ENCODE data around the gene EZR. TPM values are rescaled to one million over a fixed set of nuclear protein-coding genes. Genes with fewer than 3 reads are reported as not detected.
A peak's percentile ranks its signal among the peaks of the same experiment; 100 is the strongest.

Gene EZR
- total and polyA plus RNA-seq, 9 of the 15 experiments (the other 6 are each of a cell fraction or from before 2014, with no cell fraction given): 36.5 to 162 (median 104) TPM

- TF ChIP-seq TCF3 (CRISPR knock-in tag; IDR thresholded peaks at IDR 0.05): peak; percentile 43
- peak; percentile 44 to 51; a peak in 3 of 4 replicates for TF ChIP-seq NRF1 (conservative IDR thresholded peaks at IDR 0.05 in 1 of 2, IDR thresholded peaks at IDR 0.05 in 1 of 2)
- TF ChIP-seq FOXK2 (conservative IDR thresholded peaks at IDR 0.05 in 1 of 2, IDR thresholded peaks at IDR 0.05 in 1 of 2; ENCODE audit: low read depth in 2 of 2): 0 out of 4 replicates have a peak, but pooled peaks of 1 of the 2 experiments have one; percentile 29
- no peak for TF ChIP-seq ZNF316 (IDR thresholded peaks at IDR 0.05)
- no peak for TF ChIP-seq NR0B1 (IDR thresholded peaks at IDR 0.05; ENCODE audit: partially characterized antibody)
- TF ChIP-seq ZNF583 (CRISPR knock-in tag; IDR thresholded peaks at IDR 0.05): no peak
- TF ChIP-seq CBFB (CRISPR knock-in tag; IDR thresholded peaks at IDR 0.05): 0 out of 2 replicates have a peak, but pooled peaks have one; percentile 15
- peak; percentile 85 for TF ChIP-seq DPF2 (IDR thresholded peaks at IDR 0.05)
- peak in 1 of 2 experiments; percentile 17; a peak in 1 of 4 replicates for TF ChIP-seq KDM1A (IDR thresholded peaks at IDR 0.05)
- TF ChIP-seq ZBTB2 (IDR thresholded peaks at IDR 0.05): peak; percentile 47; the same call in 1 of the 2 replicates
- peak; percentile 93 for TF ChIP-seq CREM (IDR thresholded peaks at IDR 0.05; ENCODE audit: low read depth)
- TF ChIP-seq GABPB2 (CRISPR knock-in tag; conservative IDR thresholded peaks at IDR 0.05): no peak
- no peak for TF ChIP-seq MCM7 (IDR thresholded peaks at IDR 0.05)
- no peak for TF ChIP-seq KAT8 (IDR thresholded peaks at IDR 0.05; ENCODE audit: low read depth)
- TF ChIP-seq ATF1 (CRISPR knock-in tag; IDR thresholded peaks at IDR 0.05): no peak
- TF ChIP-seq ATF1 (tag; IDR thresholded peaks at IDR 0.05): peak; percentile 90
- peak; percentile 68 for TF ChIP-seq SMARCE1 (IDR thresholded peaks at IDR 0.05)
- no peak for TF ChIP-seq CREBBP (IDR thresholded peaks at IDR 0.05; ENCODE audit: low read depth, low read length)
- no peak for TF ChIP-seq HNRNPK (IDR thresholded peaks at IDR 0.05; ENCODE audit: low read depth, low read length, poor library complexity, severe bottlenecking)
- no peak for TF ChIP-seq CBX1 (IDR thresholded peaks at IDR 0.05; ENCODE audit: low read depth)
- peak in 1 of 2 experiments; percentile 88; a peak in 2 of 4 replicates for TF ChIP-seq MAZ (CRISPR knock-in tag; conservative IDR thresholded peaks at IDR 0.05 in 1 of 2, IDR thresholded peaks at IDR 0.05 in 1 of 2)
- TF ChIP-seq JUN (IDR thresholded peaks at IDR 0.05; ENCODE audit: borderline replicate concordance, low read depth, low read length): 0 out of 2 replicates have a peak, but pooled peaks have one; percentile 4
- no peak for TF ChIP-seq JUN (CRISPR knock-in tag; IDR thresholded peaks at IDR 0.05; ENCODE audit: borderline replicate concordance)
- no peak for TF ChIP-seq ZNF77 (CRISPR knock-in tag; IDR thresholded peaks at IDR 0.05)
- peak; percentile 33; the same call in 1 of the 2 replicates for TF ChIP-seq MBD2 (IDR thresholded peaks at IDR 0.05; ENCODE audit: borderline replicate concordance, low read depth)
- TF ChIP-seq TRIM24 (IDR thresholded peaks at IDR 0.05): 0 out of 4 replicates have a peak, but pooled peaks of 1 of the 2 experiments have one; percentile 9
- no peak for TF ChIP-seq PRMT5 (CRISPR knock-in tag; IDR thresholded peaks at IDR 0.05)
- TF ChIP-seq DACH1 (IDR thresholded peaks at IDR 0.05; ENCODE audit: partially characterized antibody): peak; percentile 50
- peak; percentile 80 for TF ChIP-seq CREB1 (IDR thresholded peaks at IDR 0.05)
- peak; percentile 76; the same call in 1 of the 2 replicates for TF ChIP-seq CREB1 (CRISPR knock-in tag; IDR thresholded peaks at IDR 0.05)
- peak in 1 of 2 experiments; percentile 40; a peak in 1 of 4 replicates for TF ChIP-seq HDAC1 (IDR thresholded peaks at IDR 0.05)
- TF ChIP-seq ZNF830 (CRISPR knock-in tag; IDR thresholded peaks at IDR 0.05): no peak
These were observed 16.6 kb upstream of the EZR start (continued) for GRCh38 chr6:158835616-158836221.
